GM19397 (cell line): ENCODE measurements around the gene CMTR1.
A peak's percentile ranks its signal among the peaks of the same experiment; 100 is the strongest.

Source experiments
- ATAC-seq: cut with Tn5 transposase; IDR thresholded peaks from one replicate; pipeline ENCODE4 v1.9.1; 2021; ENCODE audit warnings: mild to moderate bottlenecking, moderate library complexity; ENCODE audit not compliant: unreplicated experiment

The CMTR1 gene

DNA sequence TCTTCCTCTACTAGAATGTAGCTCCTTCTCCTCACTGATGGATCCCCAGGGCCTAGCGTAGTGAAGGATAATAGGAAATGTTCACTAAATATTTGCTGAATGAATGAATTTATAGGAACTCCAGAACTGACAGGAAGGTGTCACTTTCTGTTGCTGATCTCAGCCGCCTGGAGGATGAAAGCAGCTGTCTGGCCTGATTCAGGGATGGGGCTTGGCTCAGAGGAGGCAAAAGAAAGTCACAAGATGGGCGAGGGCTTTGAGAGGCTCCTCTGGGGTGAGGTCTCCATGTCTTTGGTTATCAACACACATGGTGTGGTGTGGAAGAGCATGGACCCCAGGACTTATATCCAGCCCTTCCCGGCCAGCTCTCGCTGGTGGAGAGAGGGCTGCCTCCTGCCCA lies 78.2 kb downstream of the CMTR1 start:
- no peak for ATAC-seq

DNA sequence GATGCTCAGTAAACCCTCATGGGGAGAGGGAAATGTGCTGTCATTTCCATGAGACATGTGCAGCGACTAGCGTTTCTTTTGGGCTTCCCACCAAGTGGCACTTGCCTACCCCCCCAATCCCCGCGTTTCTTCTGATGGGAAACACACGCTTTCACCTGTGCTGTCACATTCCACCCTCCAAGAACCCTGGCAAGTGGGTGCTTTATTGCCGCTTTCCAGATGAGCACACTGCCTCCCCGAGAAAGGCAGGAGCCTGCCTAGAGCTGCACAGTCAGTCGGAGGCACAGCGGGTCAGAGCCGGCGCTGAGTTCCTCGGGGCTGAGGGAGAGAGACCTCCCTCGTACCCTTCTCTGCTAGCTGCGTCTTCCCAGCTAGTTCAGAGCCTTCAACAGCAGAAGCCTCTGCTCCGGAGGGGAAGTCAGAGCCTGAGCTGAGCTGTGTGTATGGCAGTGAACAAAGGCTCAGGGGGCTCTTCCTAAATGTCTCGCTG lies 78.9 kb downstream of the CMTR1 start:
- no peak for ATAC-seq

DNA sequence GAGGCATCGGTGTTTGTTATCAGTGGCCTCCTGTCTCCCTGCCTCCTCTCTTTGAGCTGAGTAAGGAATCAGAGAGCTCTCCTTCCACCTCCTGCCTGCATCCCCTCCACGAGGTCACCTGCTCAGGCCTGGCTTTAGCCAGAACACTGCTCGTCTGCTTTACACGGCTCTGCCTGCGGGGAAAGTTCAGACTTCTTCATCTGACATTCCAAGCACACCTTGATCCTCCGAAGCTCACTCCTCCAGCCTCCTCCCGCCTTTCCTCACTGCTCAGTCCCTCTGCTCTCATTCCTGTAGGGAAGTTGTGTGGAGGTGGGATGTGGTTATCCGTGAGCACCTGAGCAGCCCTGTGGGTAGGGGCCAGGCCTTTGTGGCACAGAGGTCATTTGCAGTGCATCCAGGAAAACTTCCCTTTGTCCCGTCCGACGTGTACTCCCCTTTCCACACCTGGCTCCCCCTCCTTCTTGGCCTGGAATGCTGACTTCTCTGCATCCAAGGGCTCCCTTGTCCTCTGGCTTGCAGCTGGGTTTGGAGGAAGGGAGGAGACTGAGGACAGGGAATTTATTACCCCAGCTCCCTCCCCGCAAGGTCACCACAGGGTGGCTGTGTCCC lies 79.5 kb downstream of the CMTR1 start:
- no peak for ATAC-seq

DNA sequence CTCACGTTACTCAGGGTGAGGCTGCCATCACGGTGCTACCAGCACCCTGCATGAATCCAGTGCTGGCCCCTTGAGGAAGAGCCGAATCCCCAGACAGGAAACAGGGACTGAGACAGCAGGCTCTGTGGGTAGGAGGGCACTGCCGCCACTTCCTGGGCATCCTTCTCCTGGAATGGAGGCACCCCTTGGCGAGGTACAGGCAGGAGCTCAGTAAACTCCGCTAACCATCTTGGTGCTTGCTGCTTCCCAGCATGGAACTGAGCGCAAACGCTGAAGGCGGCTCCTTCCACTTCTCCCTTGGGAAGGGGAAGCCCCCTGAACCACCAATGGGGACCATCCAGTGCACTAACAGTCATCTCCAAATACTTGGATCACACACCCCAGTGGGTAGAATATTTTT lies 80.1 kb downstream of the CMTR1 start:
- no peak for ATAC-seq

DNA sequence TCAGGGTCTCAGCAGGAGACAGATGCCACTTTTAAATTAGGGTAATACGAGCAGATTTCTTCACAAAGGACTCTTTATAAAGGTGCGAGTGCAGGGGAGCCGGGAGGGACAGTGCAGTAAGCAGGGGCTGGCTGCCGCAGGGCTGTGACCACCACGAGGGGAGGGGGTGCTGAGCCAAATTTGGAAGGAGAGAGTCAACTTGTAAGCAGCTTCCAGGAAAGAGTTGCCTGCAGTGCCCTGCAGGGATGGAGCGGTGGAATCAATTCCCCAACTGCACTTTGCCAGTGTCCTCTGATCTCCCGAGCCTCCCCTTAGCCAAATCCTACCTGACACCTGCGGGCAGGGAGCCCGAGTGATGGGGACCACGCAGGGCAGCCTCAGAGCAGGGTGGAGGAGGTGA lies 80.6 kb downstream of the CMTR1 start:
- no peak for ATAC-seq

DNA sequence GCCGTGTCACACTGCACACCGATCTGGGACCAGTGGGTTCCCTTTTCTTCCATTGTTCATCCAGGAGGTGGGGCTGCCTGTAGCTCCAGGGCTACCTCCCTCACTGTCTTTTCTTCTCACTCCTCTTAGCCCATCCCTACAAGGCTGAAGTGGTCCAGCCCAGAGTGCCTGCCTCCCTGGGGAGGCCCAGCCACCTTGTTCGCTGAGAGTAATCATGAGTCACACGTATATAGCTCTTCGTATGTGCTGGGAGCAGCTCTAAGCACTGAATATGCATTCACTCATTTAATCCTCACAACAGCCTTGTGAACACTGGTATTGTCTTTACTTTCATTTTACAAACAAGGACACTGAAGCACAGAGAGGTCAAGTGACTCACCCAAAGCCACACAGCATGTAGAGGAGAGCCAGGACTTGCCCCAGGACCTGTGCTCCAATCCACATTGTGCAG lies 81.3 kb downstream of the CMTR1 start:
- no peak for ATAC-seq

DNA sequence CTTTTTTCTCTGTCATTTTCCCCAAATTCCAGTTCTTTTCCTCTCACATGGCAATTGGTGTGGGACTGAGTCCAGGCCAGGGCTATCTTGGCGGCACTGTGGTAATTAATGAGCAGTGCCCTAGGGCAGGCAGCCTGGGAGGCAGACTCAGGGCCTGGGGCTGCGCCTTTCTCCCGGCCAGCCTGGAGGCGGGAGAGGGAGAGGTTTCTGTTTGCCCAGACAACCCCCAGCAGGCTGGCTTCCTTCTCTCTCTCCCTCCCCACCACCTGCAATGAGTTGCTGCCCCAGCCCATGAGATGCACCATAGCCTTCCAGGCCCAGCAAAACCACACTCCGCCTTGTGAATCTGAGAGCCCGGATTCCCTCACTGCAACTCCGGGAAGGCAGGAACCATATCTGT lies 81.8 kb downstream of the CMTR1 start:
- ATAC-seq = no peak

DNA sequence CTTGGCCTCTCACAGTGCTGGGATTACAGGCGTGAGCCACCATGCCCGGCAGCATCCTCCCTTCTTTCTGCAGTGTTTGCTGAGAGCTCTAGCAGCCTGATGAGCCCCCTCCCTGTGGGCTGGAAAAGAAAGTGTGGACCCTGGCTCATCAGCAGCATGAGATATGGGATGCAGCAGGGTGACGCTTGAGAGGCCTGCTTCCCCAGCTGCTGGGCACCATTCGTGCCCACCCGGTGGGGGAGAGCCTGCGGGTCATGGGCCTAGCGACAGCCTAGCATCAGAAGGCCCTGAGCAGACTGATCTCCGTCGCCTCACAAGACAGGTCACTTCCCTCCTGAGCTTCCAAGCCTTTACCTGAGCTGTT lies 82.7 kb downstream of the CMTR1 start:
- ATAC-seq = no peak

DNA sequence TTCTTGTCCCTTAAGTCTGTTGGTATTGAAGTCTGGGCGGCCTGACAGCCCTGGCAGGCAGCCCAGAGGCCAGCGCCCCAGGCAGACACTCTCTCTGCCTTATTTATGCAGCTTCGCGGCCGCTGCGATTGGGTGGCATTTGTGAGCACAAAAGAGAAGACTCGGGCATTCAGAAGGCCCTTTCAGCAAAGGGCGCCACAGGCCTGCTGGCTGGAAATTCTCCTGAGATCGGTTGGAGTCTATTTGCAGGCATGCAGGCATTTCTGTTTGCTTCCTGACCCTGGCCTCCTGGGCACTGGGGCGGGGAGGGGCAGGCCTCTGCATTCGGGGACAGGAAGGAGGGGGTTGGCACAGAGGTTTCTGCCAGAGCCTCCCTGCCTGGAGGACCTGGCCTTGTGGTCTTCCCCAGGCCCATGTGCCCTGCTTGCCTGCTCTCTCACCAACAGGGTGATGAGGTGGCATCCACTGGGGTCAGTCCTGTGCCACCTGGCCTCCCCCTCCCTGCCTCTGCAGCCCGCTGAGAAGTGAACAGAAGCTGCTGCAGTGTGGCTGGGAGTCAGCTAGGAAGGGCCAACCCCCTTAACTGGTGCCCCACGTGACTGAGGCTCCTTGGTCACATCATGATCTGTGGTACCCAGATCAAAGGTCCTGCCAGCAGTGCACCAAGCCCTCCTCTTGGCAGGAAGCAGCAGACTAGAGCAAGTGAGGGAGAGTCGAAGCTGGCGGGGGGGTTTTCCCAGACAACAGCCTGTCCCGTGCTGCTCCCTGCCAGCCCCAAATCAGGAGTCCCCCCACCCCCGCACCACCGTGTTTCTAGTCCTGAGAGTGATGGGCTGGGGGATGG lies 83.3 kb downstream of the CMTR1 start:
- peak; percentile 67 for ATAC-seq

DNA sequence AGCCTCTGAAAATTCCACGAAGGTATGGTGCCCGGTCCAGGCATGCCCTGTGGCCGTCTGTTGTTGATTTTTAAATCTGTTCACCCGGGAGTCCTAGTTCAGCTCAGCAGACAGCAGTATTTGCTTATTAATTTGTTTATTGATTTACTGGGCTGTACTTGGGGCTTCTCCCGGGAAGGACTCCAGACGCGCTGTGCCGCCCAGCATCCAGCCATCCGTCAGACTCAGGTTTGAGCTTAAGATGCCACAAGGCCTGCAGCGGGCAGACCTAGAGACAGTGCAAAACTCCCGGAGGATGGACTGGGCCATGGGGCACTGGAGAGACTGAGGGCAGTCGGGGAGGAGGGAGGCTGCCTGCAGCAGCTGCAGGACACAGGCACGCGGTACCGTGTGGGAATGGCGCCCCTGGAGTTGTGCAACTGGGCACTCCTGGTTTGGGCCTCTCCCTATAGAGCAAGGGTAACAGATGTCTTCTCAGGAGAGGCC lies 83.9 kb downstream of the CMTR1 start:
- ATAC-seq = no peak

DNA sequence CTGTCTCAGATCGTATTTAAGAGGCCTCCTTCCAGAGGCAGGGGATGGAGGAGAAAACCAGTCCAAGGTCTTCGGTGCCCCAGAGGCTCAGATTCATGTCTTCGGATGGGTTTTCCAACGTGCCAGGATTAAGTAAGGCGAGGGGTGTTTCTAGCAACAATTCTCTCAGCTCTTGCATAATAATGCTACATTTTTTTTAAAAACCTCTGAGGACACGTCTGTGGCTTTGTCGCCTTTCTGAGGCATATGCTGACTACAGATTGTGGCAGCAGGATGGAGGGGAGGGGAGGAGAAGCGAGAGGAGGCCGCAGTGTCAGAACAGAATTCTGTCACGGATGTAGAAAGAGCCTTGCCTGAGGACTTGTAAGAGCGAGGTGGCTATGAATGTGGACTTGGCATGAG lies 84.4 kb downstream of the CMTR1 start:
- no peak for ATAC-seq

DNA sequence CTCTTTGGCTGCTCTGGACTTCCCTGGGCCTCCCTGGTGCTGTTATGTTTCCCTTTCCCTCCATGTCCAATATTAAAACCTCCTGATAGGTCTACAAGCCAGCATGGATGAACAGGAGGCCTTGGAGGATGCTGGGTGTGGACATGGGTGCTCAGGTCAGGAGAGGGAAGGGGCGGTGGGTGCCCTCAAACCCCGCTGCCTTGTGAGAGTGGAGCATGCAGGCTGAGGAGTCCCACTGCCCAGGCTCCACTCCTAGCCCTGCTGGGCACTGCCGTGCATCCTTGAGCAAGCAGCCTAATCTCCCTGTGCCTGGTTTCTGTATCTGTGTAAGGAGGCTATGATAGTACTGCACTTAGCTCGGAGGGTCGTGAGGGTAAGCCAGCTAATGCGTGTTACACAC lies 85.1 kb downstream of the CMTR1 start:
- no peak for ATAC-seq

DNA sequence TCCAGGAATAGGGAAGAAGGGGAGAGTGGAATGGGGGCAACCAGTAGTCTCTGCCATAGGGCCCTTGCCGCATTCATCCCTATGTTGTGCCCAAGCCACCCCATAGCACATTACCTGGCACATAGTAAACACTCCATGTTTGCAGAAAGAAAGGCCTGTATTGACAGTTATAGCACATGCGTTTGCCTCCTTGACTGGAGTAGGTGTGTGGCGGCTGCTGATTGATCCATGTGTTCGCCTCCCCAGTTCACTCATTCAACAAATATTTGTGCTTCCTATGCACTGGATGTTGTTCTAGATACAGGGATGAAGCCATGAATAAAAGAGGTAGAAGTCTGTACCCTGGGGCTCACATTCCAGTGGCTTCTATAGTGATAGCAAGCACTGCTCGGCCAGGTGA lies 86.4 kb downstream of the CMTR1 start:
- no peak for ATAC-seq

DNA sequence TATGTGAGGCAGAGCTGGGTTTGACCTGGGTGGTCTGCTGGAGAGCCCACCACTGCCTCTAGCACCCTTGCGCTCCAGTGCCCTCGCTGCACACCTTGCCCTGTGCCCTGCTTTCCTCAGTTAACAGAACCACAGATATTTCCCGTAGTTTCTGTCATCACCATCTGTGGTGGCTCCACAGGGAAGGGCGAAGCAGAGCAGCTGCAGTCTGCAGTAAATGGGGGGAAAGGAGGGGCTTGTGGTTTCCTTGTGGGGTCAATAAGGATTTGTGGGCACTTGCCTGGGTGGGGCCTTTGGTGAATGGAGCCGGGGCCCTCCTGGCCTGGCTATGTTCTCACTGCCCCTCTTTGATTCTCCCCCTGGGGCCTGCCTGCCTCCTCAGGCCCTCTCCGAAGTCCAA lies 87.9 kb downstream of the CMTR1 start:
- no peak for ATAC-seq

DNA sequence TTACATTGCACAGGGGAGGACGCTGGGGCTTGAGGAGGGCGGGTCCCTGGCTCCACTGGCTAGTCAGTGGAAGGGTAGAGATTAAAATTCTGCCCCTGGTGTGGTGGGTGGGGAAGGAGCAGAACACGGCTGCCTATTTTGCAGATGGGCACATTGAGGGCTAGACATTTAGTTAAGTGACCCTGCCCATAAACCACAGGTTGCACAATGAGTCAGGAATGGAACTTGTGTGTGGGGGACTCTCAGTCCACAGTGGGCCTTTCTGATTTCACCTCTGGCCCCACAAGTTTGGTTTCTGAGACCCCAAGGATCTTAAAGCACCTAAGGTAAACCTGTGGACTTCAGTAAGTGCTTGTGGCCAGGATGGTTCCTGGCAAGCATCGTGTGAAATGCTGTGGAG lies 88.7 kb downstream of the CMTR1 start:
- ATAC-seq = no peak

DNA sequence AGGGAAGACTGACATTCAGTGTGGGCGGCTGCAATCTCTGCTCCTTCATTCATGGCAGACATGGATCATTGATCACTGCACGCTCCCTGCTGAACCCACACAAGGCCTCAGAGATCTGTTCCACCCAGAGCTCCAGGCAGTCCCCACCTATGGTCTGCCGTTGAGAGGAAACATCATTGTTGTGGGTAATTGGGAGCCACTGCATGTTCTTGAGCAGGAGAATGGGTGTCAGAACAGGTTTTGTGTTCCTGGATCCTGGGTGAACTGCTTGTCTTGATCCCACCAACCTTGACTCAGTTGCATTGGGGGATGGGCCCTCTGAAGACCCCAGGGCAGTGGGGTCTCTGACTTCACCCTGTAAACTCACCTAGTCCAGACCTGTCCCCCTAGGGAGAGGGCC lies 89.8 kb downstream of the CMTR1 start:
- no peak for ATAC-seq

DNA sequence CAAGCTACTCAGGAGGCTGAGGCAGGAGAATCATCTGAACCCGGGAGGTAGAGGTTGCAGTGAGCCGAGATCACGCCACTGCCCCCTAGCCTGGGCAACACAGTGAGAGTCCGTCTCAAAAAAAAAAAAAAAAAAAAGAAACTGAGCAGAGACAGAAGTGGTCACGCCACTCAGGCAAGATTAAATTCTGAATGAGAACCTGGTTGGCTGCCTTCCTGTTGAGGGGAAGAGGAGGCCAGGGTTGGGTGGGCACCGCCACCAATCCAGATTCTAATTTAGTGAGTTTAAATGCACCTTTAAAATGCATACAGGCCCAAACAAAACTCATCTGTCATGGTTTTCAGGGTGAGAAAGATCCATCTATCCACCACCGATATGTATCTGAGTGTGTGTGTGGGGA lies 90.4 kb downstream of the CMTR1 start:
- ATAC-seq = no peak

DNA sequence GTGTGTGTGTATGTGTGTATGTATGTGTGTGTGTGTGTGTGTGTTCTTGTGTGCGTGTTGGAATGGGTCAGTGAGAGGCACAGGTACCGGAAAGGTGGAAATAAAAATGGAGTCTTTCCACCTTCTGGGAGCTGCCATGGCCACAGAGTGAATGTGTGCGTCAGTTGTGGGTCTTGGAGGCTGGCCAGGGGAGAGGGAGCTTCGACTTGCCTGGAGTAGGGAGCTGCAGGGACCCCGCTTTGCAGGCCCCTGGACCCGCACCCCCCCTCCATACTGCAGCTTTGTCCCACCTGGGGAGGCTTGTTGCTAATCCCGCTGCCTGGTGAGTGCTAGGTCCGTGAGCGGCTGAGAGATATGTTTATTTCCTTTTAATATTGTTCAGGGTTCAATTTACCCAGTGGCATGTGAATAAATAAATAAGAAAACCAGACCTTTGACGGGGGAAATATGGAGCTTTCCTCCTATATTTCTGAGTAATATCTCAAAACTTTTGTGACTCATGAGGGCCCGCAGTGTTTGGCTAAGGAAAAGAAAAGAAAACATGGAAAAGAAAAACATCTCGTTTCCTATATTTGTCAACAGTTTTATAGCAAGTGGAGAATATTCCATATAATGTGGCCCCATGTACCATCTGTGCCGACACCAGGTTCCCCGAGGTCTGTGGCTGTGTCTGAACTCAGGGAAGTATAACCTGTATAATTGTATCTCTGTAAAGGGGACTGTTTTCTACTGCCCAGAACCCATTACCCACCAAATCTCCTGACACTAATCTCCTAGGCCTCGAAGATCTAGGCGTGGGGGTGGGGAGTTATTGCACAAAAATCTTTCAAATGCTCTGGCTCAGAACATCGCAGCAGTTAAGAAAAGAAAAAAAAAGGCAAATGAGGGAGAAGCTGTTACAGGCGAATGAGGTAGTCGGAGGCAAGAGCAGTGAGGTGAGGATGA lies 91.3 kb downstream of the CMTR1 start:
- no peak for ATAC-seq

DNA sequence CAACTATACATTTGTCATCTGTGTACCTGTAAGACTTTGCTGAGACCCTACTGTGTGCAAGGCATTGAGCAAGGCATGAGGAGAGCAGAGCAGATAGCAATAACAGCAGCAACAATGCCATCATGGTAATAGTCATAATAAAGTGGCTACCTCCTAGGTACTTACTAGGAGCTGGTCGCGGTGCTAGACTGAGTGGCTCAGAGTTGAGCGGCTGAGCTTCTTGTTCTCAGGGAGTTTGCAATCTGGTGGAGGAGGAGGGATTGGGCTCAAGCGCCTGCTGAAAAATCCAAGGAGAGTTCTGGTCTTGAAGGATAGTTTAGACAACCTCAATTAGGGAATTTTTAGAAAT lies 91.9 kb downstream of the CMTR1 start:
- ATAC-seq = no peak

DNA sequence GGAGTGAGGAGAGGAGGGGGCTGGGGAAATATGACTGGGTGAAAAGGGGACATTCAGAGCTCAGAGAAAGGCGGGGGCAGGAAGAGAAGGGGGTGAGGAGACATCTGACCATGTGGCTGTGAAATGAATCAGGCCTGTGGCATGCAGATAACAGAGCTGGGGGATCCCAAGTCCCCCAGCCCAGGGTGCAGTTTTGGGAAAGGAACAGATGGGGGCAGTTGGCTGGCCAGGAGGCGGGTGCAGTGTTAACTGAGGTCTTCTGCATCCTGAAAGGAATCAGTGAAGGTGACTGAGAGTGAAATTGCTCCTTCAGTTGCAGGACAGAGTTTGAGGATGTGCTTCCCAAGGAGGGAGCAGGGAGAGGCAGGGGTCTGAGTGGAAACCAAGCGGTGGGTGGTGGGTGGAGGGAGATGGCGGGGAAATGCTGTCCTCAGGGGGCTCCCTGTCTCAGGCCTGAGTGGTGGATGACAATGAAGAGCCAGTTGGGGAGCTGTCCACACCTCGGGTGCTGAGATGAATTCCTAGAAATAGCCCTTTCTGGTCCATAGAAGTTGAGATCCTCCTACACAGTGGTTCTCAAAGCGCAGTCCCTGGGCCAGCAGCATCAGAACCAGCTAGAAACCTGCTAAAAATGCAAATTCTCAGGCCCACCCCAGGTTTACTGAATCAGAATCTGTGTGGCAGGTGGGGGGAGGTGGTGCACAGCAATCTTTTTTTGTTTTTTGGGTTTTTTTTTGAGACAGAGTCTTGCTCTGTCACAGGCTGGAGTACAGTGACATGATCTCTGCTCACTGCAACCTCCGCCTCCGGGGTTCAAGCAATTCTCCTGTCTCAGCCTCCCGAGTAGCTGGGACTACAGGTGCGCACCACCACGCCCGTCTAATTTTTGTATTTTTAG lies 92.7 kb downstream of the CMTR1 start:
- ATAC-seq = no peak
